GM12878 (cell line): ENCODE data around the gene SLC13A3. TPM values are rescaled to one million over a fixed set of nuclear protein-coding genes. Genes with fewer than 3 reads are reported as not detected.

ENCODE experiments used
- ATAC-seq: fragments of 200-7000 bp; cut with Tn5 transposase; 3 replicates; pipeline ENCODE4 v1.9.1; 2020; ENCODE audit warnings: mild to moderate bottlenecking, moderate library complexity
- BruUV-seq: library from RNA; stranded (reverse); fragments of 400-500 nt; replicated peaks from 2 replicates; lab custom pipeline; 2021; lab: Mats Ljungman, UMichigan
- CTCF ChIA-PET: fragments of 300-600 bp; sonication (Branson Sonifier 250); formaldehyde crosslinking; extraction: SDS; loops from one replicate; lab custom pipeline; 2021; ENCODE audit warnings: inconsistent platforms; lab: Yijun Ruan, JAX
- POLR2A ChIA-PET: fragments of 350-600 bp; formaldehyde crosslinking; extraction: SDS; loops from one replicate; lab custom pipeline; 2021; ENCODE audit warnings: inconsistent platforms; lab: Charles Lee
- RAD21 ChIA-PET: fragments of 300-600 bp; sonication (Branson Sonifier 250); formaldehyde crosslinking; loops from one replicate; lab custom pipeline; 2023; ENCODE audit warnings: antibody characterized with exemption; ENCODE audit not compliant: unreplicated experiment; lab: Charles Lee
- SMC1A ChIA-PET: fragments of 300-600 bp; sonication (Branson Sonifier 250); formaldehyde crosslinking; loops from one replicate; lab custom pipeline; 2023; ENCODE audit not compliant: unreplicated experiment, uncharacterized antibody; lab: Charles Lee
- DNase-seq: peaks from one replicate; pipeline ENCODE4 v3.0.0-alpha.2; 2011; ENCODE audit warnings: low read depth, low spot score
- FAIRE-seq: peaks from 3 replicates; lab custom pipeline; 2011; peaks lifted over from hg19 to GRCh38; lab: Jason Lieb, UNC
- H2AFZ ChIP-seq: 2 replicates; pipeline ENCODE4 v1.6.0; 2011; ENCODE audit warnings: low read depth, low read length, control low read depth; ENCODE audit not compliant: control insufficient read depth
- H3K27ac ChIP-seq: 2 replicates; pipeline ENCODE4 v1.5.1; 2011; ENCODE audit warnings: control low read depth; ENCODE audit not compliant: control insufficient read depth, insufficient read depth
- H3K27me3 ChIP-seq, 2 experiments: replicated peaks in 1 of 2; 2 replicates each; pipeline versions ENCODE4 v1.6.0 to v1.6.1; 2011; ENCODE audit warnings: low read length in 1 of 2; ENCODE audit not compliant: control insufficient read depth in 2 of 2, insufficient read depth in 2 of 2
- H3K36me3 ChIP-seq, 2 experiments: 2 replicates each; pipeline ENCODE4 v1.5.1; 2011; ENCODE audit warnings: low read length in 1 of 2; ENCODE audit not compliant: control insufficient read depth in 2 of 2, insufficient read depth in 2 of 2
- H3K4me1 ChIP-seq: 2 replicates; pipeline ENCODE4 v1.6.1; 2011; ENCODE audit warnings: mild to moderate bottlenecking, low read length, moderate library complexity, mixed read lengths; ENCODE audit not compliant: control insufficient read depth, insufficient read depth
- H3K4me2 ChIP-seq: 2 replicates; pipeline ENCODE4 v1.6.0; 2011; ENCODE audit warnings: control low read depth; ENCODE audit not compliant: control insufficient read depth, insufficient read depth
- H3K4me3 ChIP-seq: fragments of 200-600 bp; sonication (generic); 2 replicates; pipeline ENCODE4 v1.5.1; 2016
- H3K79me2 ChIP-seq: 2 replicates; pipeline ENCODE4 v1.6.0; 2011; ENCODE audit warnings: low read length; ENCODE audit not compliant: control insufficient read depth, insufficient read depth
- H3K9ac ChIP-seq: 2 replicates; pipeline ENCODE4 v1.8.0; 2011; ENCODE audit warnings: low read length, control low read depth, mixed read lengths; ENCODE audit not compliant: control insufficient read depth, insufficient read depth
- H3K9me3 ChIP-seq: replicated peaks from 3 replicates; pipeline ENCODE4 v1.5.1; 2011; ENCODE audit warnings: mild to moderate bottlenecking, low read length; ENCODE audit not compliant: control insufficient read depth, insufficient read depth
- H4K20me1 ChIP-seq: 2 replicates; pipeline ENCODE4 v1.6.0; 2011; ENCODE audit not compliant: control insufficient read depth, insufficient read depth
- GABPA ChIP-seq: IDR thresholded peaks from 2 replicates; pipeline ENCODE4 v1.6.1; 2014; ENCODE audit warnings: antibody characterized with exemption, low read depth, mild to moderate bottlenecking, inconsistent platforms
- HSF1 ChIP-seq: fragments of 150-350 bp; IDR thresholded peaks from 2 replicates; pipeline ENCODE4 v1.6.1; 2014; ENCODE audit warnings: mild to moderate bottlenecking, low read depth, low read length
- MEF2A ChIP-seq: IDR thresholded peaks from 2 replicates; pipeline ENCODE4 v1.6.1; 2011; ENCODE audit warnings: low read depth, mild to moderate bottlenecking, low read length, moderate library complexity; ENCODE audit not compliant: insufficient read depth
- MTA2 ChIP-seq: fragments of 450-650 bp; IDR thresholded peaks from 2 replicates; pipeline ENCODE4 v1.6.1; 2016; ENCODE audit warnings: low read depth, mild to moderate bottlenecking, moderate library complexity
- RUNX3 ChIP-seq: IDR thresholded peaks from 2 replicates; pipeline ENCODE4 v1.6.1; 2012; ENCODE audit warnings: low read length, inconsistent platforms
- ZNF217 ChIP-seq: fragments of 450-650 bp; IDR thresholded peaks from 2 replicates; pipeline ENCODE4 v1.6.1; 2017; ENCODE audit warnings: antibody characterized with exemption, mild to moderate bottlenecking
- WGBS: methylation state at CpG from one replicate; pipeline ENCODE4 v1.1.6; 2016; ENCODE audit warnings: low lambda C conversion rate; ENCODE audit not compliant: insufficient replicate concordance, insufficient coverage; ENCODE audit errors: missing lambda C conversion rate; 5-methylcytosine and 5-hydroxymethylcytosine counted together
- in situ Hi-C: fragments of 300-500 bp; cut with MboI; formaldehyde crosslinking; loops from 9 replicates; pipeline ENCODE4 v1.14.3; 2018; ENCODE audit warnings: mixed read lengths
- intact Hi-C: fragments of 100-400 bp; cut with micrococcal nuclease; formaldehyde crosslinking; loops from one replicate; pipeline ENCODE4 v1.14.2; 2022; ENCODE audit not compliant: unreplicated experiment
- polyA plus RNA-seq, 11 experiments: library from polyadenylated mRNA; depleted of rRNA in 4 of 11; unstranded in 6 of 11; stranded (reverse) in 5 of 11; fragments of >200 nt; fragmentation: Nextera tagmentation in 4 of 11; fragmentation: Illumina TruSeq in 1 of 11; extraction: Ambion mirVana in 4 of 11; extraction: Trizol in 1 of 11; gene quantifications; 1 replicate in 1 of 11; 2 replicates in 10 of 11; pipeline versions ENCODE4 v1.2.1 to v1.2.3, GENCODE V29; 2011 to 2016; ENCODE audit warnings: inconsistent platforms in 2 of 11, missing spikeins in 2 of 11, low read depth in 1 of 11
- total RNA-seq, 4 experiments: library from RNA; depleted of rRNA in 3 of 4; stranded (reverse); fragments of >200 nt in 3 of 4; fragmentation: Illumina TruSeq in 1 of 4; extraction: Trizol in 1 of 4; gene quantifications; 2 replicates each; pipeline versions ENCODE4 v1.2.1 to v1.2.3, GENCODE V29; 2013 to 2021
- TF ChIP-seq, protein P1 (sequence below), 3 experiments: IDR thresholded peaks in 2 of 3; conservative IDR thresholded peaks in 1 of 3; 2 replicates each; pipeline ENCODE4 v1.5.1; 2011; ENCODE audit warnings: low read depth in 3 of 3, low read length in 3 of 3, mild to moderate bottlenecking in 3 of 3, control low read depth in 2 of 3, moderate library complexity in 2 of 3, inconsistent platforms in 1 of 3, mixed read lengths in 1 of 3; ENCODE audit not compliant: control insufficient read depth in 2 of 3, insufficient read depth in 1 of 3; ENCODE audit errors: extremely low read depth in 1 of 3

SLC13A3 gene
- total and polyA plus RNA-seq, 10 of the 15 experiments (the other 5 are each of a cell fraction or from before 2014, with no cell fraction given), result 0.03 to 0.76 (median 0.07) TPM; not detected in 4

GRCh38 chr20:46595933-46596332, 55.3 kb downstream of the SLC13A3 start (continued):
- TF ChIP-seq, protein P1, sequence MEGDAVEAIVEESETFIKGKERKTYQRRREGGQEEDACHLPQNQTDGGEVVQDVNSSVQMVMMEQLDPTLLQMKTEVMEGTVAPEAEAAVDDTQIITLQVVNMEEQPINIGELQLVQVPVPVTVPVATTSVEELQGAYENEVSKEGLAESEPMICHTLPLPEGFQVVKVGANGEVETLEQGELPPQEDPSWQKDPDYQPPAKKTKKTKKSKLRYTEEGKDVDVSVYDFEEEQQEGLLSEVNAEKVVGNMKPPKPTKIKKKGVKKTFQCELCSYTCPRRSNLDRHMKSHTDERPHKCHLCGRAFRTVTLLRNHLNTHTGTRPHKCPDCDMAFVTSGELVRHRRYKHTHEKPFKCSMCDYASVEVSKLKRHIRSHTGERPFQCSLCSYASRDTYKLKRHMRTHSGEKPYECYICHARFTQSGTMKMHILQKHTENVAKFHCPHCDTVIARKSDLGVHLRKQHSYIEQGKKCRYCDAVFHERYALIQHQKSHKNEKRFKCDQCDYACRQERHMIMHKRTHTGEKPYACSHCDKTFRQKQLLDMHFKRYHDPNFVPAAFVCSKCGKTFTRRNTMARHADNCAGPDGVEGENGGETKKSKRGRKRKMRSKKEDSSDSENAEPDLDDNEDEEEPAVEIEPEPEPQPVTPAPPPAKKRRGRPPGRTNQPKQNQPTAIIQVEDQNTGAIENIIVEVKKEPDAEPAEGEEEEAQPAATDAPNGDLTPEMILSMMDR (IDR thresholded peaks at IDR 0.05 in 2 of 3, conservative IDR thresholded peaks at IDR 0.05 in 1 of 3; ENCODE audit: control insufficient read depth in 2 of 3, extremely low read depth in 1 of 3, insufficient read depth in 1 of 3, low read depth in 3 of 3, low read length in 3 of 3), result no peak
- no peak for TF ChIP-seq HSF1

- CTCF ChIA-PET, result interaction anchor here (0.7 kb wide), 1 partner anchor 172 kb away, joined by 3 read pairs; no protein-coding TSS in a partner anchor
- no peaks in the 10 kb centered on the region for H3K79me2 ChIP-seq
- no TSS peak for BruUV-seq
- no peak overlapping the region for H2AFZ ChIP-seq
- TF ChIP-seq RUNX3 (no peak), GABPA (no peak), ZNF217 (no peak), MEF2A (no peak), MTA2 (no peak)
- TF ChIP-seq, all 136 proteins: peak for 0
- ChIA-PET POLR2A (interaction anchor here (0.6 kb wide), 1 partner anchor 488 kb away, joined by 3 read pairs; no protein-coding TSS in a partner anchor), RAD21 (no interaction called here), SMC1A (no interaction called here)
- H3K9ac ChIP-seq, result no peak overlapping the region
- no peak overlapping the region for H3K4me3 ChIP-seq
- in situ Hi-C loops (no loop called here), intact Hi-C loops (no loop called here)
- no peaks in the 10 kb centered on the region for H3K9me3 ChIP-seq
- H4K20me1 ChIP-seq, result no peaks in the 10 kb centered on the region
- no peaks in the 10 kb centered on the region for H3K4me1 ChIP-seq
- DNase-seq (no peak), ATAC-seq (no peak), FAIRE-seq (no peak)
- no peak overlapping the region for H3K4me2 ChIP-seq
- H3K27ac ChIP-seq, result no peak overlapping the region
- H3K27me3 ChIP-seq, result peaks cover 0 to 2% of the 10 kb centered on the region in 2 experiments; a peak in 1 of 4 replicates
- no peaks in the 10 kb centered on the region for H3K36me3 ChIP-seq
- WGBS, result 22% methylated on average over 2 of the region's 2 CpGs
These were observed 56.5 kb downstream of the SLC13A3 start for GRCh38 chr20:46594725-46595124.
